22Rv1 (cell line): ENCODE measurements around the gene ZNF488.

Experiments used
- H3K27ac ChIP-seq: fragments of 450-650 bp; 2 replicates; pipeline ENCODE4 v1.5.1; 2017
- CTCF ChIP-seq: fragments of 450-650 bp; IDR thresholded peaks from 2 replicates; pipeline ENCODE4 v1.5.1; 2017; ENCODE audit warnings: mild to moderate bottlenecking
- ZFX ChIP-seq: fragments of 450-650 bp; IDR thresholded peaks from 2 replicates; pipeline ENCODE4 v1.6.1; 2017; ENCODE audit warnings: antibody characterized with exemption, borderline replicate concordance

The ZNF488 gene, protein sequence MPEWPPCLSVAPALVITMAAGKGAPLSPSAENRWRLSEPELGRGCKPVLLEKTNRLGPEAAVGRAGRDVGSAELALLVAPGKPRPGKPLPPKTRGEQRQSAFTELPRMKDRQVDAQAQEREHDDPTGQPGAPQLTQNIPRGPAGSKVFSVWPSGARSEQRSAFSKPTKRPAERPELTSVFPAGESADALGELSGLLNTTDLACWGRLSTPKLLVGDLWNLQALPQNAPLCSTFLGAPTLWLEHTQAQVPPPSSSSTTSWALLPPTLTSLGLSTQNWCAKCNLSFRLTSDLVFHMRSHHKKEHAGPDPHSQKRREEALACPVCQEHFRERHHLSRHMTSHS

DNA sequence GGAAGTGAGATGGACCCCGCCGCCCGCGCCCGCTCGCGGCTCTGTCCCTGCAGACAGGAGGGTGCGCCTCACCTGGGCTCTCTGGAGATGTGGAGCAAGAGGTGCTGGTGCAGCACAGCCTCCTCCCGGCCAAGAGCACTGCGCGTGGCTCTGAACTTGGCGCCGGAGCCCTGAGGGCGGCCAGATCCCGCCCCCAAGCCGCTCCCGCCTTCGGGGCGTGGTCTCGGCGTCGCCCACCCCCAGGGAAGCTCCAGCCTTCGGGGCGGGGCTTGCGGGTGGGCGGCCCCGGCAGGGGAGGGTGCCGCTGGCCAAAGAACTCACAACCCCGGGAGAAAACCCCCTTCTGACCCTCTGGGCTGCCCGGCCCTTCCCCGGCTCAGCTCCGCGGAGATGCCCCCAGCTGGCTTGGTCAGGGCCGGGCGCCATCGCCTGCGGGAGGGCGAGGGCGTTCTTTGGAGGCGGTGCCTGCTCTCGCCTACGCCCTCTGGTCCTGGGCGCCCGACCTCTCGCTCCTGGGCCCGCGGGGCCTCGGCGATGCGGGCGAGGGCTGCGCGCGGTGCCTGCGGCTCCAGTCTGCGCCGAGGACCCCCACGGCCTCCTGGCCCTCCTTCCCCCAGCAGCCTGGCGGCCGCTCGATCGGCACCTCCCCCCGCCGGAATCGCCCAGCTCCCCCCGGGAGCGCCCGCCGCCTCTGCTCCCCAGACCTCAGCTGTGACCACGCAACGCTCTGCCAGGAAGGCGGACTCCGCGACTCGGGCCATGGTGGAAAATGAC, at the start of gene ZNF488:
TSS of gene ZNF488 (minus strand) at position 146 of the 774 bp plus-strand sequence. CDS start 15,464 bp downstream, outside the sequence.
- no peak for TF ChIP-seq ZFX
- no peak for TF ChIP-seq CTCF
- H3K27ac ChIP-seq: no peak within 1 kb of the TSS

DNA sequence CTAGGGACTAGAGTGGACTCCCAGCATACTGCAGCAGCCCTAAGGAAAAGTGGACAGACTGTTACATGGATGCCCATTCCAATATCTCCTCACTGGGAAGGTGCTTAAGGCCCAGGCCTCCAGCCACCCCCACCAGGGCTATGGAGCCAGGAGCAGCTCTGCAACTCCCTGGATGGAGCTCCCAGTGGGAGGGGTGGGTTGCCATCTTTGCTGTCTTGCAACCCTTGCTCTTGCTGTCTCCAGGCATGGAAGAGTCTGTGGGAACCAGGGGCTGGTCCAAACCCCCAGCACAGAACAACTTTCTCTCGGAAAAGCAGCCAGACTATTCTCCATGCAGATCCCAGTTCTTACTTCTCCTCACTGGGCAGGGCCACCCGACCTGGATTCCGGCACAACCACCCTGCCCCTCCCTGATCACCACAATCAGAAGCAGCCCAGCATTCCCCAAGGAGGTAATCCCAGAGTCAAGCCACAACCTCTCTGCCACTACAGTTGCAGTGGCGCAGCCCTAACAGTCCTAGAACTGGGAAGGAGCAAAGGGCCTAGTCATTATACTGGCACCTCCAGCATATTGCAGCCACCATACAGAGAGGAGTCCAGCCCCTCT, 41.8 kb upstream of the ZNF488 start:
- no peak overlapping the region for H3K27ac ChIP-seq
- TF ChIP-seq CTCF (no peak), ZFX (no peak)

DNA sequence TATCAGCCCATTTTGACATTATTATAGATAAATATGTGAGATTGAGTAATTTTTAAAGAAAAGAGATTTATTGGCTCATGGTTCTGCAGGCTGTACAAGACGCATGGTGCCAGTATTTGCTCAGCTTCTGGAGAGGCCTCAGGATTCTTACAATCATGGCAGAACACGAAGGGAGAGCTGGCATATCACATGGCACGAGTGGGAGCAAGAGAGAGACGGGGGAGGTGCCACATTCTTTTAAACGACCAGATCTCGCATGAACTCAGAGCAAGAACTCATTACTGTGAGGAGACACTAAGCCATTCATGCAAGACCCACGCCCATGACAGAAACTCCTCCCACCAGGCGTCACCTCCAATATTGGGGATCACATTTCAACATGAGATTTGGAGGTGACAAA, 40.1 kb upstream of the ZNF488 start:
- TF ChIP-seq ZFX (no peak), CTCF (no peak)
- no peak overlapping the region for H3K27ac ChIP-seq

DNA sequence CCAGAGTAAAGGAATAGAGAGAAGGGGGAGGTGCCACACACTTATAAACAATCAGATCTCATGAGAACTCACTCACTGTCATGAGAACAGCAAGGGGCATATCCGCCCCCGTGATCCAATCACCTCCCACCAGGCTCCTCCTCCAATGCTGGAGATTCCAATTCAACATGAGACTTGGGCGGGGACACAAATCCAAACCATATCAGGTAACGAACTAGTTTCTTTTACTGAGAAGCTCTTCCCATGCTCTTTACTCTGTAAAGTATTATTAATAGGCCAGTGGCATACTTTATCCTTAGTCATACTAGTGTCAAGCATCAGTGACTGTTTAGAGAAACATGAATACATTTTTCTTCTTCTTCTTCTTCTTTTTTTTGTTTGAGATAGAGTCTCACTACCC, 39.4 kb upstream of the ZNF488 start:
- TF ChIP-seq ZFX (no peak), CTCF (no peak)
- H3K27ac ChIP-seq: no peak overlapping the region

DNA sequence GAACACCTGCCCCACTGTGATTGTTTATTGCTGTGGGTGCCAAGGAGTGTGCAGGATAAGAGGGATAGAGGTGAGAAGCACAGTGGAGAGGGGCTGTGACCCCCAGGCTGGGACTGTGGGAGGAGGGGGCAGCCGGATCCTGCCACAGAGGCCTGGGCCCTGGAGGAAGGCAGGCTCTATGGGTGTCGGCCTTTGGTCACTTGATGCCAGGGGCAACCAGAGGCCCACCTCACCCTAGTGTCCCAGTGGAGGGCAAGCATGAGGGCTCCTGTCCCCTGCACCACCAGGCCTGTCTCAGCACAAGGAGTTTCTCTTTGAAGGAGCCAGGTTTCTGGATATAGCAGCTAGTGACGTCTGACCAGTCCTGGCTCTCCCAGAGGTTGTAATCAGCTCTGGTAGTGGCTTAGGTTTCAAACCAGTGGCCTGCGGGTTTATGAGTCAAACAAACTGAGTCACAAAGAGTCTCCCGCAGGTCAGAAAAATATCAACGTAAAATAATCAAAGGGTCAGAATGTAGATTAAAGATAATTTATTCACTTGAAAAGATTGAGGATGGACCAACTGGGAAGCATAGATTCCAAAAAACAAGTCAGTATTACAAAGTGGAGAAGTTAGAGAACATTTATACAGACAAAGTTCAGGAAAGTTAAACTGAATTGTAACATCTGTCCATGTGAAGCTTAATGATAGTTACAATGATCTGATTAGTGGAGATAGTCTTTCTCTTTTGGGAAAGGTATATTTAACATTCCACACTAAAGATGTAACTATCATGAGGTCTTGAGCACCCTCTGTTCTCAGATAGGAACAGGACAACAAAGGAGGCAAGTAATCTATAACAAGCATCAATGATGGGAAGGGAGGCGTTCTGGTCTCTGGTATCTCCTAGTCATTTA, 37.2 kb upstream of the ZNF488 start:
- TF ChIP-seq CTCF: no peak
- no peak for TF ChIP-seq ZFX
- H3K27ac ChIP-seq: no peak overlapping the region

- TF ChIP-seq CTCF (no peak), ZFX (no peak)
- no peak overlapping the region for H3K27ac ChIP-seq
Observed at GRCh38 chr10:47420305-47421056, 36.4 kb upstream of the ZNF488 start.
